ENCODE measurements around the gene CTU2.

The CTU2 gene

GRCh38 chr16:88684569-88685155, 21.6 kb upstream of the CTU2 start:
- TF ChIP-seq POLR2AphosphoS5 (IDR thresholded peaks at IDR 0.05; ENCODE audit: low read depth, low read length), result no peak
- no peak for FAIRE-seq
- no peak for DNase-seq (ENCODE audit: insufficient read length)

- DNase-seq (ENCODE audit: insufficient read length) (no peak), FAIRE-seq (no peak)
- TF ChIP-seq POLR2AphosphoS5 (IDR thresholded peaks at IDR 0.05; ENCODE audit: low read depth, low read length) (no peak), TAF1 (IDR thresholded peaks at IDR 0.05; ENCODE audit: borderline replicate concordance, low read depth, low read length) (no peak), POLR2A (IDR thresholded peaks at IDR 0.05; ENCODE audit: low read depth, low read length) (no peak)
Observed at GRCh38 chr16:88685156-88686061, 20.9 kb upstream of the CTU2 start.

- no peak for DNase-seq (ENCODE audit: insufficient read length)
- TF ChIP-seq POLR2AphosphoS5 (IDR thresholded peaks at IDR 0.05; ENCODE audit: low read depth, low read length) (no peak), POLR2A (IDR thresholded peaks at IDR 0.05; ENCODE audit: low read depth, low read length) (no peak), TAF1 (IDR thresholded peaks at IDR 0.05; ENCODE audit: borderline replicate concordance, low read depth, low read length) (no peak)
- FAIRE-seq, result no peak
Observed at GRCh38 chr16:88686062-88686438, 20.3 kb upstream of the CTU2 start.

- DNase-seq (ENCODE audit: insufficient read length), result peak; percentile 94
- FAIRE-seq, result peak; percentile 95
- no peak for TF ChIP-seq TAF1 (IDR thresholded peaks at IDR 0.05; ENCODE audit: borderline replicate concordance, low read depth, low read length)
- TF ChIP-seq POLR2A (IDR thresholded peaks at IDR 0.05; ENCODE audit: low read depth, low read length), result 0 out of 2 replicates have a peak, but pooled peaks have one; percentile 32
Observed at GRCh38 chr16:88686439-88687253, 19.7 kb upstream of the CTU2 start, which contains the start of gene SNAI3. TSS of gene SNAI3 (minus strand) at chr16:88686507. CDS start at chr16:88686406, 101 bp downstream.

- TF ChIP-seq POLR2AphosphoS5 (IDR thresholded peaks at IDR 0.05; ENCODE audit: low read depth, low read length), result no peak
- TF ChIP-seq TAF1 (IDR thresholded peaks at IDR 0.05; ENCODE audit: borderline replicate concordance, low read depth, low read length), result no peak
- no peak for TF ChIP-seq POLR2A (IDR thresholded peaks at IDR 0.05; ENCODE audit: low read depth, low read length)
- FAIRE-seq, result no peak
- no peak for DNase-seq (ENCODE audit: insufficient read length)
Observed at GRCh38 chr16:88687254-88687576, 19.1 kb upstream of the CTU2 start.

GRCh38 chr16:88687676-88688012, 18.7 kb upstream of the CTU2 start:
- DNase-seq (ENCODE audit: insufficient read length) (no peak), FAIRE-seq (no peak)
- no peak for TF ChIP-seq POLR2A (IDR thresholded peaks at IDR 0.05; ENCODE audit: low read depth, low read length)
- TF ChIP-seq POLR2AphosphoS5 (IDR thresholded peaks at IDR 0.05; ENCODE audit: low read depth, low read length), result no peak
- no peak for TF ChIP-seq TAF1 (IDR thresholded peaks at IDR 0.05; ENCODE audit: borderline replicate concordance, low read depth, low read length)

- FAIRE-seq, result no peak
- no peak for DNase-seq (ENCODE audit: insufficient read length)
- TF ChIP-seq TAF1 (IDR thresholded peaks at IDR 0.05; ENCODE audit: borderline replicate concordance, low read depth, low read length) (no peak), POLR2A (IDR thresholded peaks at IDR 0.05; ENCODE audit: low read depth, low read length) (no peak), POLR2AphosphoS5 (IDR thresholded peaks at IDR 0.05; ENCODE audit: low read depth, low read length) (no peak)
Observed at GRCh38 chr16:88688013-88688778, 18.1 kb upstream of the CTU2 start.

GRCh38 chr16:88690341-88691128, 15.8 kb upstream of the CTU2 start:
- TF ChIP-seq TAF1 (IDR thresholded peaks at IDR 0.05; ENCODE audit: borderline replicate concordance, low read depth, low read length) (no peak), POLR2AphosphoS5 (IDR thresholded peaks at IDR 0.05; ENCODE audit: low read depth, low read length) (no peak), POLR2A (IDR thresholded peaks at IDR 0.05; ENCODE audit: low read depth, low read length) (no peak)
- DNase-seq (ENCODE audit: insufficient read length) (no peak), FAIRE-seq (no peak)

GRCh38 chr16:88691129-88691813, 15.0 kb upstream of the CTU2 start:
- FAIRE-seq (no peak), DNase-seq (ENCODE audit: insufficient read length) (no peak)
- TF ChIP-seq POLR2AphosphoS5 (IDR thresholded peaks at IDR 0.05; ENCODE audit: low read depth, low read length) (no peak), TAF1 (IDR thresholded peaks at IDR 0.05; ENCODE audit: borderline replicate concordance, low read depth, low read length) (no peak), POLR2A (IDR thresholded peaks at IDR 0.05; ENCODE audit: low read depth, low read length) (no peak)
